ENCODE measurements around the gene NUDT14.

- no peak for TF ChIP-seq CTCF (IDR thresholded peaks at IDR 0.05)
- TF ChIP-seq POLR2A (IDR thresholded peaks at IDR 0.05): no peak
Measured at GRCh38 chr14:105123064-105123665, 57.9 kb downstream of the NUDT14 start.

All from lower leg skin (tissue), 3 donors.